Sigmoid colon (tissue), 7 donors: ENCODE measurements around the gene ASPG. TPM values are rescaled to one million over a fixed set of nuclear protein-coding genes. Genes with fewer than 3 reads are reported as not detected.

Experiments
- DNase-seq: peaks from one replicate; pipeline ENCODE4 v3.0.0-alpha.2; 2019
- H3K27ac ChIP-seq, 4 donors: fragments of 200-600 bp; sonication (generic); one replicate each; pipeline ENCODE4 v1.5.1; 2016 to 2019; ENCODE audit warnings: mild to moderate bottlenecking in 1 of 4
- H3K27me3 ChIP-seq, 3 donors: fragments of 200-600 bp; sonication (generic); one replicate each; pipeline ENCODE4 v1.5.1; 2019; ENCODE audit warnings: mild to moderate bottlenecking in 1 of 3
- H3K36me3 ChIP-seq, 4 donors: fragments of 200-600 bp; sonication (generic); one replicate each; pipeline ENCODE4 v1.5.1; 2016 to 2019
- H3K4me1 ChIP-seq, 4 donors: fragments of 200-600 bp; sonication (generic); one replicate each; pipeline ENCODE4 v1.5.1; 2017 to 2019
- H3K4me3 ChIP-seq, 4 donors: fragments of 200-600 bp; sonication (generic); one replicate each; pipeline ENCODE4 v1.5.1; 2017 to 2019; ENCODE audit warnings: mild to moderate bottlenecking in 2 of 4, moderate library complexity in 1 of 4
- H3K9me3 ChIP-seq, 4 donors: fragments of 200-600 bp in 3 of 4; sonication (generic) in 3 of 4; one replicate each; pipeline versions ENCODE4 v1.5.1 to v1.6.1; 2013 to 2019
- EP300 ChIP-seq, 4 donors: sonication (generic); formaldehyde crosslinking; IDR thresholded peaks; one replicate each; pipeline ENCODE4 v1.6.1; 2017; ENCODE audit warnings: antibody characterized with exemption in 4 of 4
- POLR2A ChIP-seq, 2 donors: fragments of 450-650 bp; IDR thresholded peaks; one replicate each; pipeline ENCODE4 v1.6.1; 2016; ENCODE audit warnings: antibody characterized with exemption in 2 of 2, mild to moderate bottlenecking in 2 of 2, moderate library complexity in 2 of 2
- POLR2AphosphoS5 ChIP-seq, 4 donors: sonication (generic); formaldehyde crosslinking; IDR thresholded peaks; one replicate each; pipeline ENCODE4 v1.6.1; 2017; ENCODE audit warnings: antibody characterized with exemption in 4 of 4
- WGBS, 2 donors: extraction: QIAGEN DNeasy Blood & Tissue Kit; methylation state at CpG; one replicate each; pipeline ENCODE4 v1.1.7; 2013; 5-methylcytosine and 5-hydroxymethylcytosine counted together
- intact Hi-C: fragments of 100-400 bp; cut with DNase I; formaldehyde crosslinking; loops from one replicate; pipeline ENCODE4 v1.15.1; 2023
- polyA plus RNA-seq, 3 donors: library from polyadenylated mRNA; stranded (reverse); fragments of 200-250 nt; gene quantifications; one replicate each; pipeline ENCODE4 v1.2.3, GENCODE V29; 2013
- total RNA-seq, 4 donors: library from RNA; depleted of rRNA; stranded (reverse); fragments of >200 nt; gene quantifications; one replicate each; pipeline ENCODE4 v1.1.0, GENCODE V29; 2016
- TF ChIP-seq, protein P1 (sequence below), 4 experiments: fragments of 450-650 bp in 3 of 4; fragments of 200-600 bp in 1 of 4; IDR thresholded peaks; one replicate each; pipeline ENCODE4 v1.5.1; 2016 to 2019; ENCODE audit warnings: antibody characterized with exemption in 4 of 4, mild to moderate bottlenecking in 3 of 4, moderate library complexity in 2 of 4
- donor health status: healthy with polysubstance abuse.
- donor health status: Bipolar disorder and iron deficiency.
- donor health status: healthy.

The ASPG gene
- total and polyA plus RNA-seq, 7 donors = 0.14 to 24.6 (median 3.5) TPM; not detected in 1

DNA sequence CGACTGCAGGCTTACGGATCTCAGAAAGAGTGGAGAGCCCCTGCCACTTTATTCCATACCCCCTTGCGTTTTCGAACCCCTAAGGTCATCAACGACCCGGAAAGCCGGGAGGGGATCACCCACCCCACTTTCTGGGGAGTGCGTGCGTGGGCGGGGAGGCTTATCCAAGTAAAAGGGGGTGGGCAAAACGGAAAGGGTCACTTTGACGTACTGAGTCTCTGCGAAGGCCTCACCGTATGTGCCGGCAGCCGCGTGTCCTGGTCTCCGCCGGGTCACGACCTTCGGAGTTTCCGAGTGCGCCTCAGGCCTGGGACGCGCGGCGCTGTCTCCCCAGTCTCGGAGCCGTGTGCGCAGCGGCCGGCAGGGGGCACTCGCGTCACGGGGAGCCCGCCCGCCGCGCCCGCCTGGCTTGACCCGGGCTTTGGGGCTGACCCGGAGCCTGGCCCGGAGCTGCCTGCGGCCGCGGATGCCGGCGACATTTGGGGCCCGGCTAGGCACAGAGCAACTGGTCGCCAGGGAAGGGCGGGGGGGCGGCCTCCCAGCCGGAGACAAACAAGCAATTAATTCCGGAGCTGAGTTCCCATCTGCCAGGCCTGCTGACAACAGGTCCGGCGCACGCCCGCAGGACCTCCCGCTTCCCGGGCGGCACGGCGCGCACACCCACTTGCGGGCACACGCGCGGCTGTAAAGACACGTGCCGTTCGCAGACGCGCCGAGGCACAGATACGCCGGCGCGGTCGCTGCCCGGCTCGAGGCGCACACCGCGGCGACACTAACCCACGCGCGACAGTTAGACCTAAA, 52.0 kb downstream of the ASPG start:
- H3K4me3 ChIP-seq = peak overlapping the region; percentile 24 to 56 (median 50)
- peak overlapping the region in 3 of 4 donors; percentile 5 to 32 (median 27) for H3K27ac ChIP-seq
- intact Hi-C loops = loop anchor here (1.0 kb wide), 2 partner anchors 427 to 503 kb away; no protein-coding TSS in a partner anchor
- no peaks in the 10 kb centered on the region for H3K36me3 ChIP-seq
- peaks cover 37 to 70% (median 59%) of the 10 kb centered on the region in 3 donors for H3K27me3 ChIP-seq
- WGBS, 2 donors = 1% methylated on average over 88 of the region's 88 CpGs
- DNase-seq = no peak
- H3K9me3 ChIP-seq = no peaks in the 10 kb centered on the region
- TF ChIP-seq, protein P1, sequence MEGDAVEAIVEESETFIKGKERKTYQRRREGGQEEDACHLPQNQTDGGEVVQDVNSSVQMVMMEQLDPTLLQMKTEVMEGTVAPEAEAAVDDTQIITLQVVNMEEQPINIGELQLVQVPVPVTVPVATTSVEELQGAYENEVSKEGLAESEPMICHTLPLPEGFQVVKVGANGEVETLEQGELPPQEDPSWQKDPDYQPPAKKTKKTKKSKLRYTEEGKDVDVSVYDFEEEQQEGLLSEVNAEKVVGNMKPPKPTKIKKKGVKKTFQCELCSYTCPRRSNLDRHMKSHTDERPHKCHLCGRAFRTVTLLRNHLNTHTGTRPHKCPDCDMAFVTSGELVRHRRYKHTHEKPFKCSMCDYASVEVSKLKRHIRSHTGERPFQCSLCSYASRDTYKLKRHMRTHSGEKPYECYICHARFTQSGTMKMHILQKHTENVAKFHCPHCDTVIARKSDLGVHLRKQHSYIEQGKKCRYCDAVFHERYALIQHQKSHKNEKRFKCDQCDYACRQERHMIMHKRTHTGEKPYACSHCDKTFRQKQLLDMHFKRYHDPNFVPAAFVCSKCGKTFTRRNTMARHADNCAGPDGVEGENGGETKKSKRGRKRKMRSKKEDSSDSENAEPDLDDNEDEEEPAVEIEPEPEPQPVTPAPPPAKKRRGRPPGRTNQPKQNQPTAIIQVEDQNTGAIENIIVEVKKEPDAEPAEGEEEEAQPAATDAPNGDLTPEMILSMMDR (IDR thresholded peaks at IDR 0.05) = peak; percentile 41 to 95 (median 61)
- TF ChIP-seq EP300 (IDR thresholded peaks at IDR 0.05) (no peak), POLR2AphosphoS5 (IDR thresholded peaks at IDR 0.05) (no peak), POLR2A (IDR thresholded peaks at IDR 0.05) (no peak)
- peaks cover 0 to 45% (median 39%) of the 10 kb centered on the region in 4 donors for H3K4me1 ChIP-seq

DNA sequence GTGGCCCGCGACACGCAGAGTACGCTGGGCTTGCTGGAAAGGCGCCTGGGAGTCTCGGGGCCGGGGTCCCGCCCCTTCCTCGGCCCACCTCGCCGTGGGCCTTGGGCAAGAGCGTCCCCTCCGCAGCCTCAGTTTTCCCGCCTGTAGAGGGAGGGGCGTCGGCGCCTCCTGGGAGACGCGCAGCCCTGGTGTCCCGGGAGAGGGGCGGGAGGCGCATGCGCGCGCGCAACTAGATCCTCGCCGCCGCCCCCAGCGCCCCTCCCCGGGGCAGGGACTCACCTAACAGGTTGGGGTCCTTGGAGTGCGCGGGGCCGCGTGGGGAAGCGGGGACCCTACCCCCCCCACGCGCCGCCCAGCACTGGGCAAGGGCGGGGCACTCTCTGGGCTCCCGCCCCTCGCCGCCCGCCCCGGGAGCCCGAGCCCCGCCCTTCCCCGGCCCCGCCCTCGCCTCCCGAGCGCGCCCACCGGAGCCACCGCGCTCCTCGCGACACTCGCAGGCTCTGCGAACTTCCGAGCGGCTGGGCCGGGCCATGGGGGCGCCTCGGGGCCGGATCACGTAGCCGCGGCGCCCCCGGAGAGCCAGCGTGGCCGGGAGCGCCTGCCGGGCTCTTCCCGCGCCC, 52.7 kb downstream of the ASPG start, which contains the start of gene KIF26A:
TSS of gene KIF26A (plus strand) at position 490 of the 620 bp plus-strand sequence. CDS start 136 bp downstream, outside the sequence.
- no peaks in the 10 kb centered on the region for H3K9me3 ChIP-seq
- H3K4me1 ChIP-seq = peaks cover 0 to 45% (median 39%) of the 10 kb centered on the region in 4 donors
- DNase-seq = peak; percentile 60
- peak within 1 kb of the TSS; percentile 5 to 32 (median 18) for H3K27ac ChIP-seq
- H3K36me3 ChIP-seq = no peaks in the 10 kb centered on the region
- TF ChIP-seq POLR2A (IDR thresholded peaks at IDR 0.05) = no peak
- intact Hi-C loops = no loop called here
- H3K4me3 ChIP-seq = peak within 1 kb of the TSS; percentile 24 to 56 (median 50)
- peaks cover 37 to 66% (median 56%) of the 10 kb centered on the region in 3 donors for H3K27me3 ChIP-seq
- 1% methylated on average over 77 of the region's 77 CpGs for WGBS, 2 donors

DNA sequence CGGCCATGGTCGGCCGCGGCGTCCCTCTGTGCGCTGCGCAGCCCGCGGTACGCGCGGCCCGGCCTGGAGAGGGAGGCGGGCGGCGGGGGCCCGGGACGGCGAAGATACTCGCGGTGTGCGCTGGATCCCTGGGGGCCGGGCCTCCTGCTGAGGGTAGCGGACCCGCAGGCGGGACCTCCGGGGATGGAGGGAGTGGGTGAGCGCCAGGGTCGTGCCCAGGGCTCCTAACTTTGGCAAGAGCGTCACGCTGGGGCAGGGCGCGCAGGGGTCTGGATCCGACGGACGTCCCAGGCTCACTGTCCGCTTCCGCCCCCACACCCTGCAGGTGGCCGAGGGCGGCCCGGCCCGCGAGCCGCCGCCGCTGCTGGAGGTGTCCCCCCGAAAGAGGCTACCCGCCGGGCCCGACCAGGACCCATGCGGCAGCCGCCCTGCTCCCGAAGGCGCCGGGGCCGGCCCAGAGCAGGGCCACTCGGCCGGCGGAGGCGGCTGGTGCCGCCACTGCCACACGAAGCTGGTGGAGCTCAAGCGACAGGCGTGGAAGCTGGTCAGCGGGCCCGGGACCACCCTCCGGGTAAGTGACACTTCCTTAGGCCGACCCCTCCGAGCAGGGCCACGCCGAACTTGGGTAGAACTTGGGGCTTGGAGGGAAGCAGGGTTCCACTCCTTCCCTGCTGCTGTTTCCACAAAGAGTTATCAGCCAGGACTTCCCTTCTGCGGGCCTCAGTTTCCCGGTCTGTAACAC, 53.4 kb downstream of the ASPG start:
- no peaks in the 10 kb centered on the region for H3K36me3 ChIP-seq
- peak overlapping the region; percentile 10 to 56 (median 50) for H3K4me3 ChIP-seq
- H3K4me1 ChIP-seq = peaks cover 0 to 45% (median 39%) of the 10 kb centered on the region in 4 donors
- intact Hi-C loops = no loop called here
- peak overlapping the region in 3 of 4 donors; percentile 8 to 32 (median 27) for H3K27ac ChIP-seq
- DNase-seq = peak; percentile 63
- 1 to 3% methylated on average over 73 of the region's 73 CpGs for WGBS, 2 donors
- H3K27me3 ChIP-seq = peaks cover 37 to 59% (median 52%) of the 10 kb centered on the region in 3 donors
- no peaks in the 10 kb centered on the region for H3K9me3 ChIP-seq
- TF ChIP-seq POLR2AphosphoS5 (IDR thresholded peaks at IDR 0.05) = no peak
- TF ChIP-seq, protein P1 (IDR thresholded peaks at IDR 0.05) = no peak
- TF ChIP-seq EP300 (IDR thresholded peaks at IDR 0.05) = no peak
- no peak for TF ChIP-seq POLR2A (IDR thresholded peaks at IDR 0.05)

DNA sequence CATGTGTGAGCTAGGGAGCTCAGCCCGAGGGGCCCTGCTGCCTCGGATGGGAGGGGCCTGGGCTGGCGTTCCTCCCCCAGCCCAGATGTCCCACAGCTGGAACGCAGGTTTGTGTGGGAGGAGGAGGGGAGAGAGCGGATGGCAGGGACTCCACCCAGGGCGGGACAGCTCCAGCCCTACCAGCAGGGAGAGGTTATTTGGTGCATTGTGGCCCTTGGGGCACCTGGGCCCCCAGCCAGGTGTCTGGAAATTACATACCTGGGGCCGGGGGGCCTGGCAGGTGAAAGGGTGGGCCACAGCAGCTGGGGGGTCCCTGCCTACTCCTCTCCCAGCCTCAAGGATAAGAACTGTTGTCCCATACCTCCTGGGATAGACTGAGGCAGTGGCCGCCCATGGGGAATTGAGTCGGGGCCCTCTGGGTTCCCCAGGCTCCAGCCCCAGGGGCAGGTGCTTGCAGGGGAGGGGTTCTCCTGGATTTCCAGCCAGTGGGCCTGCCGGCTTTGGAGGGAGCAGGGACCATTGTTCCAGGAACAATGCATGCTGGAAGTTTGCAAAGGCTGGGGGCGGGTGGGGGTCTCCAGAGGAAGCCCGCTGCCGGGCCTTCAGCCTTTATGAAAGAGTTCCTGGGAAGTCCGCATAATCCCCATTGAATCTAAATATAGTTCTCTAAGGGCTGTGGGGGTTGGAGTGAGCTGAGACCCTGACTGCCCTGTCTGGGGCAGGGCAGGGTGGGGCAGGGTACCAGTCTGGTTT, 54.1 kb downstream of the ASPG start:
- no peaks in the 10 kb centered on the region for H3K36me3 ChIP-seq
- peak; percentile 61 for DNase-seq
- TF ChIP-seq POLR2AphosphoS5 (IDR thresholded peaks at IDR 0.05) (no peak), POLR2A (IDR thresholded peaks at IDR 0.05) (no peak), EP300 (IDR thresholded peaks at IDR 0.05) (no peak)
- TF ChIP-seq, protein P1 (IDR thresholded peaks at IDR 0.05) = no peak
- peak overlapping the region; percentile 10 to 56 (median 50) for H3K4me3 ChIP-seq
- H3K4me1 ChIP-seq = peaks cover 0 to 45% (median 39%) of the 10 kb centered on the region in 4 donors
- 30 to 53% methylated on average over 14 of the region's 14 CpGs for WGBS, 2 donors
- H3K27ac ChIP-seq = no peak overlapping the region
- intact Hi-C loops = no loop called here
- H3K9me3 ChIP-seq = no peaks in the 10 kb centered on the region
- peaks cover 37 to 52% (median 48%) of the 10 kb centered on the region in 3 donors for H3K27me3 ChIP-seq
